T-helper 9 cell (primary cell): ENCODE data around the gene ATP4B.

Experiments used
- DNase-seq: peaks from one replicate; pipeline ENCODE4 v3.0.0-alpha.2; 2020

The ATP4B gene

DNA sequence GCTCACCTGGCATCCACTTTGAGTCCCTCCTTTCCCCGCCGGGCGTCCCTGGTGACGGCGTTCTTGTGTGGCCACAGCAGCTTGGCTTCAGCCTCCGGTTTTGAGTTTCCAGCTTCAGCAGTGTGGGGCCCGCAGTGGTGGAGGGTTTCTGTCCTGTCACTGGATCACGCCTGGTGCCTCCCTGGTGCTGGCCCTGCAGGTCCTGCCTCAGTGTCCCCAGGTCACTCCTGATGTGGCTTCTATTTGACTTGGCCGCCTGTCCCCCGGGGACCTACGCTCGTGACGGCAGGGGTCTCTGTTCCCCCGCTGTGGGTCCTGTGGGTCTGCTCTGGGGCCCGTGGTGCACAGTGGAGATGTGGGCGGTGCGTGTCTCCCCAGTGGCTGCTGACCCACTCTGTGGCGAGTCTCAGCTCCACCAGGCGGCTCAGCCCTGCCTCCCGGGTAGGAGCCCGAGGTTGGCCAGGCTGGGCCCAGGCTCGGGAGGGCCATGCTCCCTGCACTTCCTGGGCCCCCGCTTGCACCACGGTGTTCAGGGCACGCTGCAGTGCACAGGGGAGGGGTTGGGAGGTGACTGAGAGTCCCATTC is 1.9 kb downstream of the ATP4B start:
- no peak for DNase-seq

DNA sequence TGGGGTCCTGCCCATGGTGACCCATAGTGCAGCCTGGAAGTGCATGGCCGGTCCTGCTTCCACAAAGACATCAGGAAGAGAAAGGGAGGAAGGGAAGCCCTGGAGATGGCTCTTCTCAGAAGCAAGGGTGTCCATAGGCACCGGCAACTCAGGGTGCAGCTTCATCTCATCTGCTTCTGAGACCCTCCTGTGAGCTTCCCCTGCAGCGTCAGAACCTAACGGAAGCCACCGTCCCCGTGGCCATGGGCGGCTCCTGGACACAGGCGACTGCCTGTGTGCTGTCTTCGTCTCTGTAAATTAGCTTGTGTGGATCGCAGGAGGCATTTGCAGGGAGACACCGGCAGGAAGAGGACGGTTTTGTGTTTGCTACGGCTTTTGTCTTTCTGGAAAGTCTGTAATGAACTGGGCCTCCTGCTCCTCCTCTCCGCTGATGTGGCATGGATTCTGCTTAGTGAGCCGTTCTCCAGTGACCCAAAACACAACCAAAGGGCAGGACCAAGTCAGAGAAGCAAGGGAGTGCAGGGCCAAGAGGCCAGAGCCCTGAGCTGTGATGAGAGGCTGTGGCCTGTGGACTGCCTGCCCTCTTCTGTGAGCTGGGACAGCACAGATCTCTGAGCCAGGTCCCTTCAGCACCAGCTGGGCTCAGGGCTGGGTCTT is 2.5 kb downstream of the ATP4B start:
- no peak for DNase-seq

DNA sequence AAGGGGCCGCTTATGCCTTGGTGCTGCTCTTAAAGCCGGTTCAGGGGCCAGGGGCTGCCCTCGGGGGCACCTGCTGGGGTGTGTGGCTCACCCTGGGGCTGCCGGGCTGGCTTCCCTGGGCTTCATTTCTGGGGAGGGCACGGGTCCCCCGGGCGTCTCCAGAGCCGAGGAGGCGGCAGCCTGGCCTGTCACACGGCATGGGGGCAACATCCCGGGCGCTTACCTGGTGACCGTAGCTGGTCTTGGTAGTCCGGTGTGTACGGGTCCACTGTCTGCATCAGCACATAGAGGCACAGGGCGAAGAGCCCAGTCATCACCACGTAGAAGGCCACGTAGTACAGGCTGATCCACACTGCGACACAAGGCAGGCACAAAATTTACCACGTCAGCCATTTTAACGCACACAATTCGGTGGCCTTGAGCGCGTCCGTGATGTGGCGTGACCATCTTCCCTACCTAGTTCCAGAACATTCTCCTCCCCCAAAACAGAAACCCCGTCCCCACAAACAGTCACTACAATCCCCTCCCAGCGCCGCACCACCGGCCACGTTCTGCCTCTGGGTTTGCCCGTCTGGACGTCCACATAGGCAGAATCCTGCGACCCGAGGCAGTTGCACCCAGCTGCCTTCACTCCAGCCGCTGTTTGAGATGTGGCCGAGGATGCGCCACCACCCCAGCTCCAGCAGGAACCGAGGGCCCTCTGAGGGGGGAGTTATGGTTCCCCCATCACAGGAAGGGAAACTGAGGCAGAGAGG is 3.2 kb downstream of the ATP4B start:
- no peak for DNase-seq

GRCh38 chr13:113654175-113654560 is 3.8 kb downstream of the ATP4B start:
- DNase-seq = no peak

DNA sequence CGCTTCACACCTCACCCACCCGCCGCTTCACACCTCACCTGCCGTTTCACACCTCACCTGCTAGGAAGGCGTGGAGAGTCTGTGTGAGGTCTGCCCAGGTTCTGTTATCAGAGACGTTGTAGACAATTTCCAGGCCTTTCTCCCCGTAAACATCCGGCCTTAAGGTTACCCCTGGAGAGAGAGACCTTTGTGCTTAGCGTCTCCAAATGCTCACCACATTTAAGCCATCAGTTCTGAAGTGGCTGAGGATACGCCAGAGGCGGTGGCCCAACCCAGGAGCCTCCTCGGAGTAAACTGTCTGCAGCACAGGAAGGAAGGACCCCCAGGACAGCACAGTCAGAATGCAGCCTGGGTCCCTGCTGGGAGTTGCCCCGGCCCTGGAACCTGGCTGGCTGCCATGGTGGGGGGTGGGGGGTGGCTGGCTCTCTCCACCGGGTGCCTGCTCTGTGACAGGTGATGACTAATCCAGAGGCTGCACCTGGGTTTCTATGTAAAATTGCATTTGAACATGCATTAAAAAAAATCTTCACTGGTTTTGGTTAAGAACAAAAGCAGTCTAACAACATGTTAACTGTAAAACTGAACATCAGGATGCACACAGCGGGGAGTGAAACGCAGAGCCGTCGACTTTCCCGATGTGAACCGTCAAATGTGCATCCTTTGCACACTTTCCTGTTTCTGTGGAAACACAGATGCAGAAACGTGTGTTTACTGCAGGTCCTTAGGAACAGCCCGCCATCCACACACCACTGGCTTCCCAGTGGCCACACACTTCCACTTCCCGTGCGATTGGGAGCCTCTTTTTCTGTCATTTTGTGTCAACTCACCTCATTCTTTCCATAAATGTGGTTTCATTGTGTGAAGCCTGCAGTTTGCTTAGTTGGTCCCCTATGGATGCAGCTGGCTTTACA is 4.5 kb downstream of the ATP4B start:
- DNase-seq = no peak

GRCh38 chr13:113652404-113653263 is 5.4 kb downstream of the ATP4B start:
- DNase-seq = no peak

GRCh38 chr13:113651511-113652403 is 6.2 kb downstream of the ATP4B start:
- no peak for DNase-seq

DNA sequence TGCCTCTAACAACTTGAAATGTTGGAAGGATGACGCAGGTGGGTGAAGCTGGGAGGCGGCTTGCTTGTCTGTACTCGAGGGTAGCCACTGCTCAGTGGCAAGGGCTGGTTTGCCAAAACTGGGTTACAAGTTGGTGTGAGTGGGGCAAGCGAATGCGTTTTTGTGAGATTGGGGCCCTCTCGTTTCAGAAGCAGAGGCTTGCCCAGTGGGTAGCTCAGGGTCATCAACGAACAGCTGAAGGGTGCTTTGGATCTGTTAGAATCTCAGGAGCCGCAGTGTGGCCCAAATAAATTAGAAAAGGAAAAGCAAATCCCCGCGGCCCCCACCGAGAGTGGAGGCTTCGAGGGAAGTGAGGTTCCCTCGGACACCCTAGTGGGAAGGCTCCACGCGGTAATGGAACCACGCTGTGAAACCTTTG is 7.3 kb downstream of the ATP4B start:
- no peak for DNase-seq

DNA sequence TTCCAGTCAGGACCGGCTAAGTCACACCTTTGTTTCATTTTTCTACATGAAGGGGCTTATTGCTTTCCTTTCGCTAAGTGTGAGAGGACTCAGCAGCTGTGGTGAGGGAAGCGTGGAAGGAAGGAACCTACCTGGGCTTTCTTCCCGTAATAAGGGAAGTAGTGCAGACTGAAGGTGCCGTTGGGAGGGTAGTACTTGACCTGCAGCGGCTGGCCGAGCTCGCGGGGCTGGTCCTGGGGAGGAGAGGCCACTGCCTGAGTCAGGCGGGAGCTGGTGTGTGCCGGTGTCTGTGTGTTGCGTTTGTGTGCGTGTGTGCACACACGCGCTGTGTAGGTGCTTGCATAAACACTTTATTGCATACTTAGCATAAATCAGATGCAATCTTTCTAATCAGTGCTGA is 7.7 kb downstream of the ATP4B start:
- DNase-seq = no peak

- no peak for DNase-seq
These were observed 8.8 kb downstream of the ATP4B start for GRCh38 chr13:113649212-113649611.

DNA sequence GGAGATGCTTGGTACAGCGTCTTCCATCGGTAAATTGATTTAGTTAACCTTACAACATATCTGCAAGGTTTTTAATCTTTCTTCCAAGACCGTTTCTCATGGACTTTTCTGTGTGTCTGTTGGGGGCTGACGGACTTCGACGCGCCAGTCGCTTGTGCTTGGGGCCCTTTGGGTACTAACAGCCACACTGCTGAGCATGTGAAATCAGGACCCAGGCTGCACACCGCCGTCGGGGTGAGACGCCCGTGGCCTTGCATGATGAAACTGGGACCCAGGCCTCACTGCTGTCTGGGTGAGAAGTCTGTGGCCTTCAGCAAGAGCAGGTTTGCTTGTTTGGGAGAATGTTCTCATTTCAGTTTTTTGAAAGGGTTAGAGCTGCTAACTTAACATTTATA is 9.8 kb downstream of the ATP4B start:
- DNase-seq = no peak

DNA sequence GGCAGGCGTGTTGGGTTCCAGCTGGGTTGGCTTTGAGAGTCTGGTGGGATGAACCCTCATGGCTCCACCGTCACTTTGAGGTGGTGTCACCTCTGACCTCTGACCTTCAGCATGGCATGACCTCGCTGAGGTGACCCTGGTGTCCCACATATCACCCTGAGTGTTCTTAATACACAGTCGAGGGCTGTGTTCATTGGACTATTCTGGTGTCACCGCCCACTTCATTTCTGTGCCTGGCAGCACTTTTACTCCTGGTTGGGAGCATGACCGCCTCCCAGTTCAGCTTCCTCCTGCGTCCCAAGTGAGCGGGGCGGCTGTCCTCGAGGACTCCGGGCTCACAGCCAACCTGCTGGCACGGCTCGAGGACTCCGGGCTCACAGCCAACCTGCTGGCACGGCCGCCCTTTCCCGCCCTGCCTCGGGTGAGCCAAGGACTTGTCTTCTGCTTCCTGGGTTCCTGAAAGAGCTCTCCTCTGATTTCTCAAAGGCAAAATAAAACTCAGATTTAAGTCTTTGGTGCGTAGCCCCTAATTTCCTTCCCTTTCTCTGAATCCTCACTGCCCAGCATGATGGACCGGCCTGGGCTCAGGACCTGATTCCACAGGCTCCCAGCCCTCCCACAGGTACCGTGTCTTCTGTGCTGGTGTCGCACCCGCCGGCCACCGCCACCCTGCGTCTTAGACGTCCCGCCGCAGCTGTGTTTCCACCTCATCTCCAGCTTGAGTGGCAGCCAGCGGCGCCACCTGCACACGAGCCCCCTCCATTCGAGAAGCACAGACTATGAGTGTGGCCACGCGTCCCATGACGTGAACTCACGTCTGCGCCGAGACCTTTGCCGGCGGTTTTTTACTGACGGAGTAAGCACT is 10.4 kb downstream of the ATP4B start:
- DNase-seq = no peak

DNA sequence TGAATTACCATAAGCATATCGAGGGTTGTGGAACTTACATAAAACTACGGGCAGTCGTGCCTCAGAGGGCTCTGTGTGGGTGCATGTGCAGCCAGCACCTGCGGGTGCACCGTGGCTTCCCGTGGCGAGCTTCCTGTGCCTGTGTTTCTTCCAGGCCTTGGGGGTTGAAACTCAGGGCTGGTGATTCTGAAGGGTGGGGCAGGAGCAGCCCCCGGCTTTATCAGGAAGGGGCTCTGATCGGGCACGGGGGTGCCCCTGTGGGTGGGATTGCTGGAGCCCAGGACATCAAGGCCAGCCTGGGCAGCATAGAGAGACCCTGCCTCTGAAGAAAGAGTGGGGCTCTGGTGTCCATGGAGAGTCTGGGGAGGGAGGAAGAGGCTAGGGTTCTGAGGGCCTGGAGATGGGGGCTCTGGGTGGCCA is 11.1 kb downstream of the ATP4B start:
- no peak for DNase-seq

DNA sequence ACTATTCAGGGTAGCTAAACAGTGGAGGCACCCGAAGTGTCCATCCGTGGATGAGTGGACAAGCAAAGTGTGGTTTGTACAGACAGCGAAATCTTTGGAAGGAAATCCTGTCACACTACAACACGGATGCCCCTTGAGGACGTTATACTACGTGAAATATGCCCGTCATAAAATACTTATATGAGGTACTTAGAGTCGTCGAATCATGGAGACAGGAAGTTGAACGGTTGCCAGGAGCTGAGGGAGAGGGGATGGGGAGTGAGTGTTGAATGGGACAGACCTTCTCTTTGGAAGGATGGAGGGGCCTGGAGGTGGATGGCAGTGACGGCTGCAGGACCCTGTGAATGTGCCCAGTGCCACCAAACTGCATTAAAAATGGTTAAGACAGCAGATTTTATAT is 11.6 kb downstream of the ATP4B start:
- no peak for DNase-seq

DNA sequence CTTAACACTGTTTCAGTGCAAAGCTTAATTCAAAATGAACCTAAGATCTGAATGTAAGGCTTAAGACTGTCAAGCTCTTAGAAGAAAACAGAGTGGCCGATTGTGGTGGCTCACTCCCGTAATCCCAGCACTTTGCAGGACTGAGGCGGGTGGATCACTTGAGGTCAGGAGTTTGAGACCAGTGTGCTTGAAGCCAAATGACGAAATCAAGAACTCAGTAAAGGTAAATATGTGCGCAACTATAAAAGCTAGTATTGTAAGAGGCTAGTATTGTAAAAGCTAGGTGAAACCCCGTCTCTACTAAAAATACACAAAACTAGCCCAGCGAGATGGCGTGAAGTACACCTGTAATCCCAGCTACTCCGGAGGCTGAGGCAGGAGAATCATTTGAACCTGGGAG is 12.7 kb downstream of the ATP4B start:
- no peak for DNase-seq

DNA sequence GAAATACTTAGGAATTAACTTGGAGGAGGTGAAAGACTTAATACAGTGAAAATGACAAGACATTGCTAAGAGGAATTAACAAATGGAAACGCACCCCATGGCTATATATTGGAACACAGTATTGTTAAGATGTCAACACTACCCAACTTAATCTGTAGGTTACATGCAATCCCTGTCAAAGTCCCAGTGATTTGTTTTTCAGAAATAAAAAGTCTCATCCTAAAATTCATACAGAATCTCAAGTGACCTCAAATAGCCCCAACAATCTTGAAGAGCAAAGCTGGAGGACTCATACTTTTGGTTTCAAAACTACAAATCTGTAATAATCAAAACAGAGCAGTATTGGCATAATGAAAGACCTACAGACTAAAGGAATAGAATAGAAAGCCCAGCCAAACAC is 13.2 kb downstream of the ATP4B start:
- no peak for DNase-seq

GRCh38 chr13:113643593-113643992 is 14.4 kb downstream of the ATP4B start:
- no peak for DNase-seq

DNA sequence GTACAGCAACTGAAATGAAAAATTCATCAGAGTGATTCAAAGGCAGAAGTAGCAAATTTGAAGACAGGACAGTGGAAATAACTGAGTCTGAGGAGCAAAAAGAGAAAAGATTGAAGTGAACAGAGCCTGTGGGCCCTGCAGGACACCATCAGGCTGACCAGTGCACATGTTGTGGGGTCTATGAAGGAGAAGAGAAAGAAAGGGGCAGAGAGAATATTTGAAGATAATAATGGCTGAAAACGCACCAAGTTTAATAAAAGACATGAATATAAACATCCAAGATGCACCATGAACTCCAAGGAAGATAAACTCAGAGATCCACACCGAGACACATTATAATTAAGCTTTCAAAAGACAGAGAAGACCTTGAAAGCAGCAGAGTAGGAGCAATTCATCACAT is 15.4 kb downstream of the ATP4B start:
- DNase-seq = no peak

GRCh38 chr13:113641426-113641825 is 16.6 kb downstream of the ATP4B start:
- no peak for DNase-seq

DNA sequence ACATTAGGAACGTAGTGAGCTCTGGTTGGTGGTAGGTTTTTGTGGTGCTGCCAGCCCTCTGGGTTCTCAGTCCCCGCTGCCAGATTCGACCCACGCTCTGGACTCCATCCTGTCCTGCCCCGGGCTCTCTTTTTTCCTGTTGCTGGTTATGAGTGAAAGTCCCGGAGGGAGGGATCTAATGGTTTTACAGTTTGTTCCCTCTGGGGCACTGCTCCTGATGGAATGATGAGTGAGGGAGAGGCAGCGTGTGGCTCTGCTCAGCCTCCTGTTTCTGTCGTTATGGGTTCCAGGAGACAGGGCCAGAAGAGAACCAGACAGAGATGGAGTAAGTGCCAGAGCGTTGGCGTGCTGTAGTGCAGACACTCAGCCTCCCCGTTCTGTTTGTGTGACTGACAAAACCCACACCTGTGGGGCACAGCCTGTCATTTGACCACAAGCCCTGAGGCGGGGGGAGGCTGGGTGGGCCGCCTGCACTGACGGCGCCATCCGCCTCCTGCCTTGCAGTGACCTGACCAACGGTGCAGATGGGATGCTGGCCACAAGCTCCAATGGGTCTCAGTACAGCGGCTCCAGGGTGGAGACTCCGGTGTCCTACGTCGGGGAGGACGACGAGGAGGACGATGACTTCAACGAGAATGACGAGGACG is 18.3 kb downstream of the ATP4B start:
- no peak for DNase-seq
